HG03280 (cell line): ENCODE results near the gene PDCD11.

ENCODE experiments used
- ATAC-seq: cut with Tn5 transposase; IDR thresholded peaks from one replicate; pipeline ENCODE4 v1.9.1; 2021; ENCODE audit warnings: mild to moderate bottlenecking, moderate library complexity; ENCODE audit not compliant: unreplicated experiment

The PDCD11 gene

GRCh38 chr10:103450201-103450695 is 53.8 kb downstream of the PDCD11 start:
- no peak for ATAC-seq

GRCh38 chr10:103451091-103451813 is 54.8 kb downstream of the PDCD11 start:
- no peak for ATAC-seq

- ATAC-seq: peak; percentile 72
Measured at GRCh38 chr10:103451831-103452505, 55.5 kb downstream of the PDCD11 start, which contains the start of gene CALHM2. Gene CALHM2 (minus strand): TSS chr10:103452370. CDS start chr10:103449941, 2,429 bp downstream.

- no peak for ATAC-seq
Measured at GRCh38 chr10:103452506-103453230, 56.2 kb downstream of the PDCD11 start.

- no peak for ATAC-seq
Measured at GRCh38 chr10:103454026-103454425, 57.6 kb downstream of the PDCD11 start.

- no peak for ATAC-seq
Measured at GRCh38 chr10:103455235-103455634, 58.8 kb downstream of the PDCD11 start.

GRCh38 chr10:103456074-103456660 is 59.7 kb downstream of the PDCD11 start:
- no peak for ATAC-seq

- ATAC-seq: no peak
Measured at GRCh38 chr10:103457176-103457712, 60.8 kb downstream of the PDCD11 start.

GRCh38 chr10:103457896-103458583 is 61.6 kb downstream of the PDCD11 start:
- ATAC-seq: no peak

- ATAC-seq: peak; percentile 60
Measured at GRCh38 chr10:103458720-103459119, 62.3 kb downstream of the PDCD11 start, which contains the start of gene CALHM1. Gene CALHM1 (minus strand): TSS chr10:103458900. CDS start chr10:103458751, 149 bp downstream.

- no peak for ATAC-seq
Measured at GRCh38 chr10:103459615-103460014, 63.2 kb downstream of the PDCD11 start.

GRCh38 chr10:103463499-103463898 is 67.1 kb downstream of the PDCD11 start:
- no peak for ATAC-seq

- no peak for ATAC-seq
Measured at GRCh38 chr10:103465411-103466179, 69.2 kb downstream of the PDCD11 start.

GRCh38 chr10:103466734-103467133 is 70.3 kb downstream of the PDCD11 start:
- ATAC-seq: no peak

- no peak for ATAC-seq
Measured at GRCh38 chr10:103467406-103467805, 71.0 kb downstream of the PDCD11 start.

GRCh38 chr10:103469201-103469600 is 72.8 kb downstream of the PDCD11 start:
- ATAC-seq: no peak

- peak; percentile 74 for ATAC-seq
Measured at GRCh38 chr10:103470761-103471653, 74.6 kb downstream of the PDCD11 start.

- peak; percentile 23 for ATAC-seq
Measured at GRCh38 chr10:103472005-103472404, 75.6 kb downstream of the PDCD11 start.
